Retinal pigment epithelial cell (primary cell): Measurements from ENCODE around the gene MOV10L1.

Source experiments
- DNase-seq: peaks from one replicate; pipeline ENCODE4 v3.0.0-alpha.2; 2010; ENCODE audit warnings: low read depth
- H3K4me3 ChIP-seq: 2 replicates; pipeline ENCODE4 v1.5.1; 2011; ENCODE audit warnings: mild to moderate bottlenecking, low read length, control low read depth, moderate library complexity
- CTCF ChIP-seq: conservative IDR thresholded peaks from 2 replicates; pipeline ENCODE4 v1.5.1; 2011; ENCODE audit warnings: low read depth, low read length, control low read depth, inconsistent platforms

Gene MOV10L1

DNA sequence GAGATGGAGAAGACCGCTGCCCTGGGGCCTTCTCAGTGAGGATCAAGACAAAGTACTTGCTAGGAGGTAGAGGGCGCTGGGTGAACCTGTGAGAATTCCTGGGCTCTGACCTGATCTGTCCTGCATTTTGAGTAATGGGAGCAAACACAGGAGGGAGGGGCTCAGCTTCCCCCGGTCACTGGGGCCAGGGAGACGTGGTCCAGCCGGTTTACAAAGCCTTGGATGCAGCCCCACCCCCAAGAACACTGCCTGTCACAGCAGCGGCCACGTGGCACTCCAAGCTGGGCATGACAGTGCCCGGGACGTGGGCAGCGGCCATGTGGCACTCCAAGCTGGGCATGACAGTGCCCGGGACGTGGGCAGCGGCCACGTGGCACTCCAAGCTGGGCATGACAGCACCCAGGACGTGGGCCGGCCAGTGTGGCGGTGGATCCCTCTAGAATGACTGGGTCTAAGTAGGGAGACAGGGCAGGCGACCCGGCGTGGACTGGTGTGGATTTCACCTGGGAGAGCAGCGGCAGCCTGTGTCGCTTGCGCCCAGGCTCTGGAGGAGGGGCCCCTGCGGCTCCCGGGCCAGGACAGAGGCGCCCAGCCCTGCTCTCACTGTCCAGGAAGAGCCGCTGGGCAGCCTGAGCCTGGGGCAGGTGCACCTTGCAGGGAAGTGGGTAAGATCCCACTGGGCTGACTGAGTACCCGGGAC lies 29.2 kb upstream of the MOV10L1 start:
- no peak overlapping the region for H3K4me3 ChIP-seq
- TF ChIP-seq CTCF = no peak
- no peak for DNase-seq

- no peak overlapping the region for H3K4me3 ChIP-seq
- no peak for TF ChIP-seq CTCF
- no peak for DNase-seq
Measured at GRCh38 chr22:50061141-50061823, 28.5 kb upstream of the MOV10L1 start.

- H3K4me3 ChIP-seq = no peak overlapping the region
- no peak for DNase-seq
- TF ChIP-seq CTCF = no peak
Measured at GRCh38 chr22:50061824-50062355, 27.9 kb upstream of the MOV10L1 start.

GRCh38 chr22:50062509-50063135 lies 27.2 kb upstream of the MOV10L1 start:
- TF ChIP-seq CTCF = no peak
- no peak for DNase-seq
- H3K4me3 ChIP-seq = no peak overlapping the region

- DNase-seq = no peak
- TF ChIP-seq CTCF = no peak
- H3K4me3 ChIP-seq = no peak overlapping the region
Measured at GRCh38 chr22:50063589-50064393, 26.0 kb upstream of the MOV10L1 start.

- no peak for DNase-seq
- no peak overlapping the region for H3K4me3 ChIP-seq
- no peak for TF ChIP-seq CTCF
Measured at GRCh38 chr22:50064453-50064852, 25.4 kb upstream of the MOV10L1 start.
